ENCODE measurements around the gene MR1. TPM values are rescaled to one million over a fixed set of nuclear protein-coding genes. Genes with fewer than 3 reads are reported as not detected.

MR1 gene
- total RNA-seq, 2 donors from 2014 or later, result 3.0 to 8.7 TPM

- no peak overlapping the region for H3K9ac ChIP-seq (ENCODE audit: low read depth in 2 of 2, low read length in 2 of 2)
- intact Hi-C loops (cut with DNase I), result no loop called here
Observed at GRCh38 chr1:181061487-181061886, 27.7 kb downstream of the MR1 start.

DNA sequence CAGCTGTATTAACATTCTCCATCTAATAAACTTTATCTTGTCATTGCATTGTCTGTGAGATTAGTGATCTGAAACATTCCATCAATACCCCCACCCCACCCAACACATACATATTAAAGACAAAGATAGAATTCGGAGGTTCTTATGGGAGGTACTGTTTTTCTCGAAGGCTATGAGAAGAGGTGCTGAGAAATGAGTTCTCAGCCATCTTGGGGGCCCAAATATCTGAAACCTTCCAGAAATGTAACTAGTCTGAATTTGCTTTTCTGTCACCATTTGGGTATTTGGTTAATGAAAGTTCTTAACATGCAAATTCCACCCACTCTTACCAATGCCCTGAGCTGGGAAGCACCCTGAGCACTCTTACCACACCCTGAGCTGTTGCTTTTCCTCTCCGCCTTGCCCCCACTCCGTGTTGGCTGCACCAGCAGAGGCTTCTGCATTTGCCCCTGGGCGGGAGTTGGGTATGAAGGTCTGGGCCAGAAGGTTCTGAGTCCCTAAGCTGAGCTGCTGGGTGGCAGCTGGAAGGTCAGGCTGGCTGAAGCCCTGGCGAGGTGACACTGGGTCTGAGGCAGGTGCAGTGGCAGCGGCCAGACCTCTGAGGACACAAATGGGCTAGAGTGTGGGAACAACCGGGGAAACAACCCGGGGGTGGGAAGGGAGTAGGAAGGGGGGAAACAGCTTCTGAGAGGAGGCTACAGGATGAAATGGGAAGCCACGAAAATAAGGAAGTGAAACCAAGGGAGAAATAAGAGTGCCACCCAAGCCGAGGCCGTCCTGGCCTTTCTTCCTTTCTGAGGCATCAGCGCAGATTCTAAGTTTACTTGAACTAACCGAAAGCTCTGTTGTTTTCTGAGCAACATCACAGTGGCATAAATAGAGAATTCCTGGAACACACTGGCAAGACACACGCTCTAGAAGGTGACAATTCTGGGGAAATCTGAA, 28.4 kb downstream of the MR1 start:
- TF ChIP-seq CTCF (IDR thresholded peaks at IDR 0.05), result no peak

More at GRCh38 chr1:181061487-181061886, 27.7 kb downstream of the MR1 start:
- no peaks in the 10 kb centered on the region for H3K4me1 ChIP-seq
- TF ChIP-seq CTCF (IDR thresholded peaks at IDR 0.05), result no peak
- H3K36me3 ChIP-seq, result no peaks in the 10 kb centered on the region
- no peak overlapping the region for H3K27ac ChIP-seq
- H3K27me3 ChIP-seq, result no peaks in the 10 kb centered on the region
- no peaks in the 10 kb centered on the region for H3K9me3 ChIP-seq
- DNase-seq, result no peak
- H3K4me3 ChIP-seq, result no peak overlapping the region

GRCh38 chr1:181062836-181063428, 29.1 kb downstream of the MR1 start:
- H3K9ac ChIP-seq (ENCODE audit: low read depth in 2 of 2, low read length in 2 of 2), result no peak overlapping the region
- no peak for DNase-seq
- intact Hi-C loops (cut with DNase I), result no loop called here

More for the DNA sequence above, 28.4 kb downstream of the MR1 start:
- DNase-seq, result no peak
- Histone ChIP-seq H3K4me1 (no peaks in the 10 kb centered on the region), H3K9me3 (no peaks in the 10 kb centered on the region), H3K9ac (ENCODE audit: low read depth in 2 of 2, low read length in 2 of 2) (no peak overlapping the region), H3K36me3 (no peaks in the 10 kb centered on the region), H3K4me3 (no peak overlapping the region), H3K27ac (peak overlapping the region; percentile 13), H3K27me3 (no peaks in the 10 kb centered on the region)
- intact Hi-C loops (cut with DNase I), result no loop called here

DNA sequence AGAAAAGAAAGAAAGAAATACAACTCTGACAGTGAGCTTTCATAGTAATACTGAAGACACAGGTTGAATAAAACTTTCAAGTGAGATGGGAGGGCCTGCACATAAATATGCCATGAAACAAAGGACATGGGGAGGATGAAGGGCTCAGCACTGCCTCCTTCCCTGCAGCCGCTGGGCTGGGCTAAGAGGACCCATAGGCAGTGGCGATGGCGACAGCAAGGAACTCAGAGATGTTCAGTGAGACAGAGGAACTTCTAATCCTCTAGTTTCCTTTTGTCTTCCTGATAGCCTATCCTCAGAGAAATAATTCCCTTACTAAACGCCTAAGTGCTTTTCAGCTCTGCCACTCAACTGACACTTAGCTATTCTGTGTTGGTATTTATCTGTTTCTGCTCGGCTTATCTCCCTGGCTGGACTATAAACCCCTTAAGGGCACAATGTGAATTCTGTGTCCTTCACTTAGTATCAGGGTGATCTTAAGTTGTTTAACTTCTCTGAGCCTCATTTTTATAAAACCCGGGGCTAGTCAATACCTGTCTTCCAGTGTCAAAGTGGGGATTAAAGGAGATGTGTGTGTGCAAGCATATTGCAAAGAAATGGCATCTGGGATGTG, 30.3 kb downstream of the MR1 start:
- TF ChIP-seq CTCF (IDR thresholded peaks at IDR 0.05), result no peak
- Histone ChIP-seq H3K9ac (ENCODE audit: low read depth in 2 of 2, low read length in 2 of 2) (no peak overlapping the region), H3K27me3 (no peaks in the 10 kb centered on the region), H3K27ac (no peak overlapping the region), H3K4me3 (no peak overlapping the region), H3K9me3 (no peaks in the 10 kb centered on the region), H3K36me3 (no peaks in the 10 kb centered on the region), H3K4me1 (no peaks in the 10 kb centered on the region)
- DNase-seq, result no peak
- intact Hi-C loops (cut with DNase I), result no loop called here

More at GRCh38 chr1:181062836-181063428, 29.1 kb downstream of the MR1 start:
- Histone ChIP-seq H3K27ac (peak overlapping the region; percentile 13), H3K4me3 (no peak overlapping the region), H3K9me3 (no peaks in the 10 kb centered on the region), H3K4me1 (no peaks in the 10 kb centered on the region), H3K36me3 (no peaks in the 10 kb centered on the region), H3K27me3 (no peaks in the 10 kb centered on the region)
- no peak for TF ChIP-seq CTCF (IDR thresholded peaks at IDR 0.05)

DNA sequence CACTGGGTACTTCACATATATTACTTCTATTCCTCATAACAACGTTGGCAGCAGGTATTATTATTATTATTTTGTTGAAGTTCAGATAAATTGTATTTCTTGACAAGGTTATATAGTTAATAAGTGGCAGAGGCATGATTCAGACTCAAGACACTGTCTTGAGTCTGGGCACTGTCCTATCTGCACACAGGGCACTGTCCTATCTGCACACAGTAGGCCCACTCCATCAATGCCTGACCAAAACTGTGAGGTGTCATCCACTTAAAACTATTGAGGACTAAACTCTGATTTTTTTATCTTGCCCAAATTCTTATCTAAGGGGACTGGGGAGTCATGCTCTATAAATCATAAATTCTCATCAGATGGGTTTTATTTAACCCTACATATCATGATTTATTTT, 30.9 kb downstream of the MR1 start:
- TF ChIP-seq CTCF (IDR thresholded peaks at IDR 0.05), result no peak
- no peak overlapping the region for H3K4me3 ChIP-seq
- intact Hi-C loops (cut with DNase I), result no loop called here
- H3K27me3 ChIP-seq, result no peaks in the 10 kb centered on the region
- H3K9ac ChIP-seq (ENCODE audit: low read depth in 2 of 2, low read length in 2 of 2), result no peak overlapping the region
- no peaks in the 10 kb centered on the region for H3K9me3 ChIP-seq
- H3K27ac ChIP-seq, result no peak overlapping the region
- DNase-seq, result no peak
- no peaks in the 10 kb centered on the region for H3K4me1 ChIP-seq
- no peaks in the 10 kb centered on the region for H3K36me3 ChIP-seq

Data from colonic mucosa (tissue), 4 donors.